Smooth muscle cell (in vitro differentiated cells): Measurements from ENCODE around the gene SMCO1. TPM values are rescaled to one million over a fixed set of nuclear protein-coding genes. Genes with fewer than 3 reads are reported as not detected.
"Not testable (repeated sequence)": the region's sequence is repeated elsewhere in the genome, so short reads cannot be mapped to it uniquely, and the experiment has no call there.

Experiments used
- DNase-seq: peaks from one replicate; lab custom pipeline; 2025; ENCODE audit not compliant: unreplicated experiment; lab: John Stamatoyannopoulos, UW
- H2AFZ ChIP-seq: fragments of 200-600 bp; sonication (generic); 2 replicates; pipeline ENCODE4 v1.6.0; 2016; ENCODE audit warnings: antibody characterized with exemption, low read depth, mild to moderate bottlenecking
- H3F3A ChIP-seq: fragments of 200-600 bp; sonication (generic); 2 replicates; pipeline ENCODE4 v1.6.0; 2017; ENCODE audit warnings: antibody characterized with exemption, low read depth
- H3K27ac ChIP-seq: fragments of 200-600 bp; sonication (generic); 2 replicates; pipeline ENCODE4 v1.5.1; 2016; ENCODE audit warnings: low read depth, mild to moderate bottlenecking
- H3K27me3 ChIP-seq: fragments of 200-600 bp; sonication (generic); 2 replicates; pipeline ENCODE4 v1.6.1; 2016; ENCODE audit warnings: low read depth, mild to moderate bottlenecking
- H3K36me3 ChIP-seq: fragments of 200-600 bp; sonication (generic); 2 replicates; pipeline ENCODE4 v1.5.1; 2016; ENCODE audit warnings: low read depth
- H3K4me1 ChIP-seq: fragments of 200-600 bp; sonication (generic); 2 replicates; pipeline ENCODE4 v1.5.1; 2016; ENCODE audit warnings: low read depth
- H3K4me2 ChIP-seq: fragments of 200-600 bp; sonication (generic); 2 replicates; pipeline ENCODE4 v1.6.0; 2016; ENCODE audit warnings: mild to moderate bottlenecking
- H3K4me3 ChIP-seq: fragments of 200-600 bp; sonication (generic); 2 replicates; pipeline ENCODE4 v1.5.1; 2016; ENCODE audit warnings: mild to moderate bottlenecking
- H3K79me2 ChIP-seq: fragments of 200-600 bp; sonication (generic); 2 replicates; pipeline ENCODE4 v1.6.0; 2016; ENCODE audit warnings: low read depth, mild to moderate bottlenecking
- H3K9ac ChIP-seq: fragments of 200-600 bp; sonication (generic); 2 replicates; pipeline ENCODE4 v1.6.0; 2016; ENCODE audit warnings: low read depth
- H3K9me3 ChIP-seq: fragments of 200-600 bp; sonication (generic); replicated peaks from 2 replicates; pipeline ENCODE4 v1.5.1; 2016; ENCODE audit warnings: low read depth
- H4K20me1 ChIP-seq: fragments of 200-600 bp; sonication (generic); 2 replicates; pipeline ENCODE4 v1.6.0; 2016; ENCODE audit warnings: low read depth
- WGBS: methylation state at CpG from one replicate; pipeline ENCODE4 v1.1.7; 2016; ENCODE audit warnings: low lambda C conversion rate; 5-methylcytosine and 5-hydroxymethylcytosine counted together
- polyA plus RNA-seq: library from polyadenylated mRNA; unstranded; fragments of >200 nt; fragmentation: Nextera tagmentation; extraction: Ambion mirVana; gene quantifications from 2 replicates; pipeline ENCODE4 v1.2.1, GENCODE V29; 2016
- small RNA-seq: library from RNA; depleted of rRNA; stranded (forward); fragments of <200 nt; gene quantifications from one replicate; pipeline ENCODE3, GENCODE V24; 2014
- total RNA-seq: library from RNA; depleted of rRNA; stranded (reverse); fragments of >200 nt; gene quantifications from 2 replicates; pipeline ENCODE4 v1.2.3, GENCODE V29; 2014
- TF ChIP-seq, protein P1 (sequence below): fragments of 200-600 bp; sonication (generic); IDR thresholded peaks from 2 replicates; pipeline ENCODE4 v1.5.1; 2017; ENCODE audit warnings: borderline replicate concordance, mild to moderate bottlenecking, antibody characterized with exemption; ENCODE audit not compliant: insufficient read depth, poor library complexity, severe bottlenecking

The SMCO1 gene
- total and polyA plus RNA-seq, 2 experiments from 2014 or later, result not detected

DNA sequence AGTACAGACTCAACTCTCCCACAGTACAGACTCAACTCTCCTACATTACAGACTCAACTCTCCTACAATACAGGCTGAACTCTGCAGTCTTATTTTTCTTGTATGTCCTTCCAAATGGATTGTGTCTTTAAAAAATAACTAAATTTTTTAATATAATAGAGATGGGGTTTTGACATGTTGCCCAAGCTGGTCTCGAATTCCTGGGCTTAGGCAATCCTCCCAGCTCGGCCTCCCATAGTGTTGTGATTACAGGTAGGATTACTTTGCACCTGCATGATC is 51.7 kb downstream of the SMCO1 start:
- Histone ChIP-seq H3K4me2 (no peak overlapping the region), H4K20me1 (peaks cover 5% of the 10 kb centered on the region), H3K4me3 (no peak overlapping the region), H3K79me2 (peaks cover 2% of the 10 kb centered on the region), H3K27me3 (no peaks in the 10 kb centered on the region), H3F3A (no peaks in the 10 kb centered on the region), H3K9me3 (no peaks in the 10 kb centered on the region), H3K36me3 (no peaks in the 10 kb centered on the region), H3K4me1 (no peaks in the 10 kb centered on the region), H3K9ac (no peak overlapping the region), H3K27ac (no peak overlapping the region), H2AFZ (no peak overlapping the region)
- no peak for DNase-seq
- TF ChIP-seq, protein P1, sequence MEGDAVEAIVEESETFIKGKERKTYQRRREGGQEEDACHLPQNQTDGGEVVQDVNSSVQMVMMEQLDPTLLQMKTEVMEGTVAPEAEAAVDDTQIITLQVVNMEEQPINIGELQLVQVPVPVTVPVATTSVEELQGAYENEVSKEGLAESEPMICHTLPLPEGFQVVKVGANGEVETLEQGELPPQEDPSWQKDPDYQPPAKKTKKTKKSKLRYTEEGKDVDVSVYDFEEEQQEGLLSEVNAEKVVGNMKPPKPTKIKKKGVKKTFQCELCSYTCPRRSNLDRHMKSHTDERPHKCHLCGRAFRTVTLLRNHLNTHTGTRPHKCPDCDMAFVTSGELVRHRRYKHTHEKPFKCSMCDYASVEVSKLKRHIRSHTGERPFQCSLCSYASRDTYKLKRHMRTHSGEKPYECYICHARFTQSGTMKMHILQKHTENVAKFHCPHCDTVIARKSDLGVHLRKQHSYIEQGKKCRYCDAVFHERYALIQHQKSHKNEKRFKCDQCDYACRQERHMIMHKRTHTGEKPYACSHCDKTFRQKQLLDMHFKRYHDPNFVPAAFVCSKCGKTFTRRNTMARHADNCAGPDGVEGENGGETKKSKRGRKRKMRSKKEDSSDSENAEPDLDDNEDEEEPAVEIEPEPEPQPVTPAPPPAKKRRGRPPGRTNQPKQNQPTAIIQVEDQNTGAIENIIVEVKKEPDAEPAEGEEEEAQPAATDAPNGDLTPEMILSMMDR, result no peak
- 47% methylated on average over 2 of the region's 2 CpGs for WGBS

DNA sequence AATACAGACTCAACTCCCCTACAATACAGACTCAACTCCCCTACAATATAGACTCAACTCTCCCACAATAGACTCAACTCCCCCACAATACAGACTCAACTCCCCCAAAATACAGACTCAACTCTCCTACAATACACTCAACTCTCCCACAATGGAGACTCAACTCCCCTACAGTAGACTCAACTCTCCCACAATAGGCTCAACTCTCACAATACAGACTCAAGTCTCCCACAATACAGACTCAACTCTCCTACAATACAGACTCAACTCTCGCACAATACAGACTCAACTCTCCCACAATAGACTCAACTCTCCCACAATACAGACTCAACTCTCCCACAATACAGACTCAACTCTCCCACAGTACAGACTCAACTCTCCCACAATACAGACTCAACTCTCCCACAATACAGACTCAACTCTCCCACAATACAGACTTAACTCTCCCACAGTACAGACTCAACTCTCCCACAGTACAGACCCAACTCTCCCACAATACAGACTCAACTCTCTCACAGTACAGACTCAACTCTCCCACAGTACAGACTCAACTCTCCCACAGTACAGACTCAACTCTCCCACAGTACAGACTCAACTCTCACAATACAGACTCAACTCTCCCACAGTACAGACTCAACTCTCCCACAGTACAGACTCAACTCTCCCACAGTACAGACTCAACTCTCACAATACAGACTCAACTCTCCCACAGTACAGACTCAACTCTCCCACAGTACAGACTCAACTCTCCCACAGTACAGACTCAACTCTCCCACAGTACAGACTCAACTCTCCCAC is 52.3 kb downstream of the SMCO1 start:
- H4K20me1 ChIP-seq, H3K4me2 ChIP-seq, H3K79me2 ChIP-seq, H3K27ac ChIP-seq, H3K36me3 ChIP-seq, DNase-seq, H3K4me1 ChIP-seq, H3F3A ChIP-seq, H3K9me3 ChIP-seq, H3K9ac ChIP-seq, H3K4me3 ChIP-seq, H2AFZ ChIP-seq, H3K27me3 ChIP-seq: not testable (repeated sequence)
- WGBS, result 100% methylated on average over 1 of the region's 1 CpG

DNA sequence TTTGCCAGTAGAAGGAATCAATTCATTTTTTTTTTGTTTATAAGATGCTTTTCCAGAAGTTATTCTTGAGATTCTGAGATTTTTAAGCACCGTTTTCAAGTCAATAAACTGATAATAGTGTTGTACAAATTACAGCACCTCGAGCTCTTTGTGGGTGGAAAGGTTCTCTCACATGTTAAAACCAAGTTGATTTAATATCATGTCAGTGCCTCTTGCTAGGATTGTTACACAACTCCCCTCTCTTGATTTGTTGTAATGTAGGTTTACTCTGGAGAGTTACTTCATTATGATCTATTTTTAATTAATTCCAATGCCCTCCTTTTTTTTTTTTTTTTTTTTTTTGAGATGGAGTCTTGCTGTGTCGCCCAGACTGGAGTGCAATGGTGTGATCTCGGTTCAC is 57.1 kb downstream of the SMCO1 start:
- H3K27ac ChIP-seq, result no peak overlapping the region
- no peaks in the 10 kb centered on the region for H3K9me3 ChIP-seq
- no peak overlapping the region for H3K4me3 ChIP-seq
- no peak for DNase-seq
- no peaks in the 10 kb centered on the region for H4K20me1 ChIP-seq
- H3K27me3 ChIP-seq, result no peaks in the 10 kb centered on the region
- TF ChIP-seq, protein P1, result no peak
- H3K4me1 ChIP-seq, result no peaks in the 10 kb centered on the region
- 94% methylated on average over 4 of the region's 4 CpGs for WGBS
- H3K9ac ChIP-seq, result no peak overlapping the region
- no peaks in the 10 kb centered on the region for H3F3A ChIP-seq
- H2AFZ ChIP-seq, result no peak overlapping the region
- no peaks in the 10 kb centered on the region for H3K36me3 ChIP-seq
- no peak overlapping the region for H3K4me2 ChIP-seq
- H3K79me2 ChIP-seq, result no peaks in the 10 kb centered on the region

DNA sequence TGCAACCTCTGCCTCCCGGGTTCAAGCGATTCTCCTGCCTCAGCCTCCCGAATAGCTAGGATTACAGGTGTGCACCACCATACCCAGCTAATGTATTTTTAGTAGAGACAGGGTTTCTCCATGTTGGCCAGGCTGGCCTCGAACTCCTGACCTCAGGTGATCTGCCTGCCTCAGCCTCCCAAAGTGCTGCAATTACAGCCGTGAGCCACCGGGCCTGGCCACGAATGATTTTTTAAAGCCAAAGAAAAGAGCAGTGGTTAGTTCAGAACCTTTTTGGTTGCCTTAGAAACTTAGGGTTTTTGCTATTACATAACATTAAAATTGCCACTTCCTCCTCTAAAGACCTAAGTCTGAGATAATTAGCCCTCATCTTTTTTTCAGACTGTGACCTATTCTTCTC is 57.7 kb downstream of the SMCO1 start:
- H3K27me3 ChIP-seq, H3F3A ChIP-seq, H3K36me3 ChIP-seq, H3K27ac ChIP-seq, H3K4me1 ChIP-seq, H2AFZ ChIP-seq, H3K4me2 ChIP-seq, H3K9me3 ChIP-seq, H4K20me1 ChIP-seq, H3K4me3 ChIP-seq, H3K9ac ChIP-seq, DNase-seq, H3K79me2 ChIP-seq: not testable (repeated sequence)
- 97% methylated on average over 7 of the region's 7 CpGs for WGBS

Small RNA genes lying within 50 kb of the gene (small RNA-seq; reads per million reads assigned to genes)
- gene RPS29P3, result 1.3 reads per million, percentile 36 among the genes with 10 or more reads in this experiment

Other genes with a start within 250 kb of the SMCO1 start
- 58.3 and 68.3 TPM in 2 replicates for gene PCYT1A, start 227.6 kb downstream of the SMCO1 start, total RNA-seq
- gene PCYT1A, start 227.6 kb downstream of the SMCO1 start, polyA plus RNA-seq, result 19.7 and 23.1 TPM in 2 replicates
- gene DYNLT2B, start 197.1 kb downstream of the SMCO1 start, total RNA-seq, result 12.5 and 24.5 TPM in 2 replicates
- gene DYNLT2B, start 197.1 kb downstream of the SMCO1 start, polyA plus RNA-seq, result 22.8 and 34.2 TPM in 2 replicates
- gene TM4SF19, start 177.0 kb downstream of the SMCO1 start, total RNA-seq, result 1.3 TPM in 1 of 2 replicates, not detected in the other
- not detected in 2 replicates for gene TM4SF19, start 177.0 kb downstream of the SMCO1 start, polyA plus RNA-seq
- 26.5 and 32.2 TPM in 2 replicates for gene UBXN7, start 82.9 kb downstream of the SMCO1 start, total RNA-seq
- 26.7 and 27.7 TPM in 2 replicates for gene UBXN7, start 82.9 kb downstream of the SMCO1 start, polyA plus RNA-seq
- gene RNF168, start 11.6 kb downstream of the SMCO1 start, total RNA-seq, result 25.6 and 25.9 TPM in 2 replicates
- 8.1 and 9.1 TPM in 2 replicates for gene RNF168, start 11.6 kb downstream of the SMCO1 start, polyA plus RNA-seq
- gene WDR53, start 53.2 kb upstream of the SMCO1 start, total RNA-seq, result 6.3 and 7.9 TPM in 2 replicates
- gene WDR53, start 53.2 kb upstream of the SMCO1 start, polyA plus RNA-seq, result 11.5 and 13.5 TPM in 2 replicates
- gene FBXO45, start 53.3 kb upstream of the SMCO1 start, total RNA-seq, result 13.1 and 14.4 TPM in 2 replicates
- gene FBXO45, start 53.3 kb upstream of the SMCO1 start, polyA plus RNA-seq, result 5.8 and 7.2 TPM in 2 replicates
- gene NRROS, start 124.3 kb upstream of the SMCO1 start, total RNA-seq, result 0.45 TPM in 1 of 2 replicates, not detected in the other
- gene NRROS, start 124.3 kb upstream of the SMCO1 start, polyA plus RNA-seq, result not detected in 2 replicates
- 0.63 and 4.6 TPM in 2 replicates for gene CEP19, start 196.9 kb upstream of the SMCO1 start, total RNA-seq
- 4.4 and 6.5 TPM in 2 replicates for gene CEP19, start 196.9 kb upstream of the SMCO1 start, polyA plus RNA-seq
- 27.6 and 54.1 TPM in 2 replicates for gene PIGX, start 197.0 kb upstream of the SMCO1 start, total RNA-seq
- 34.6 and 44.5 TPM in 2 replicates for gene PIGX, start 197.0 kb upstream of the SMCO1 start, polyA plus RNA-seq
- 48.4 and 98.4 TPM in 2 replicates for gene PAK2, start 224.5 kb upstream of the SMCO1 start, total RNA-seq
- 20.6 and 22.1 TPM in 2 replicates for gene PAK2, start 224.5 kb upstream of the SMCO1 start, polyA plus RNA-seq